ENCODE measurements around the gene GPAT2.

GRCh38 chr2:96081042-96081441, 46.3 kb upstream of the GPAT2 start:
- TF ChIP-seq, protein P1, sequence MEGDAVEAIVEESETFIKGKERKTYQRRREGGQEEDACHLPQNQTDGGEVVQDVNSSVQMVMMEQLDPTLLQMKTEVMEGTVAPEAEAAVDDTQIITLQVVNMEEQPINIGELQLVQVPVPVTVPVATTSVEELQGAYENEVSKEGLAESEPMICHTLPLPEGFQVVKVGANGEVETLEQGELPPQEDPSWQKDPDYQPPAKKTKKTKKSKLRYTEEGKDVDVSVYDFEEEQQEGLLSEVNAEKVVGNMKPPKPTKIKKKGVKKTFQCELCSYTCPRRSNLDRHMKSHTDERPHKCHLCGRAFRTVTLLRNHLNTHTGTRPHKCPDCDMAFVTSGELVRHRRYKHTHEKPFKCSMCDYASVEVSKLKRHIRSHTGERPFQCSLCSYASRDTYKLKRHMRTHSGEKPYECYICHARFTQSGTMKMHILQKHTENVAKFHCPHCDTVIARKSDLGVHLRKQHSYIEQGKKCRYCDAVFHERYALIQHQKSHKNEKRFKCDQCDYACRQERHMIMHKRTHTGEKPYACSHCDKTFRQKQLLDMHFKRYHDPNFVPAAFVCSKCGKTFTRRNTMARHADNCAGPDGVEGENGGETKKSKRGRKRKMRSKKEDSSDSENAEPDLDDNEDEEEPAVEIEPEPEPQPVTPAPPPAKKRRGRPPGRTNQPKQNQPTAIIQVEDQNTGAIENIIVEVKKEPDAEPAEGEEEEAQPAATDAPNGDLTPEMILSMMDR (IDR thresholded peaks at IDR 0.05; ENCODE audit: borderline replicate concordance, extremely low read depth, low read length, poor library complexity, severe bottlenecking): no peak
- no peak for TF ChIP-seq EZH2 (IDR thresholded peaks at IDR 0.05; ENCODE audit: borderline replicate concordance, low read depth, low read length, severe bottlenecking)
